ENCODE results near the gene LEAP2.
"Not testable (repeated sequence)": the region's sequence is repeated elsewhere in the genome, so short reads cannot be mapped to it uniquely, and the experiment has no call there.

LEAP2 gene

GRCh38 chr5:132840896-132841295 is 32.6 kb upstream of the LEAP2 start:
- no peak for DNase-seq

GRCh38 chr5:132841305-132841704 is 32.2 kb upstream of the LEAP2 start:
- DNase-seq = no peak

- no peak for DNase-seq
These were observed 25.2 kb upstream of the LEAP2 start for GRCh38 chr5:132848270-132848669.

DNA sequence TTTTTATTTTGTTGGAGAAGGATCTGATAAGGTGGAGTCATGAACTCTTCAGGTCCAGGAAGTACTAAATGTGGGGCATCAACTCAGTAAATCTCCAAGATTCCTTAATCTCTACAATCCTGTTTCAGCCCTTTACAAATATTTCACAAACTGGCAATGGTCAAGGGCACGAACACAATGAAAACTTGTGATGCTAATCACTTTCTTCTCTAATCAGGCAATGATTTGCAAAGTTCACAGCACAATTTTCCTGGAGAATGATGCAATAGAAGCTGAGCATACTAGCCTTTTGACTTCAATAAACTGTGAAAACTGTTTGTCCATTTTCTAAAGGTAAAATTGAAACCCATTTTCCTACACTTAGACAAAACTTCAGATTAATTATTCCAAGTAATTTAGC is 24.1 kb upstream of the LEAP2 start:
- no peak for DNase-seq

GRCh38 chr5:132850066-132850465 is 23.4 kb upstream of the LEAP2 start:
- DNase-seq = peak; percentile 38

GRCh38 chr5:132853323-132853722 is 20.1 kb upstream of the LEAP2 start:
- no peak for DNase-seq

DNA sequence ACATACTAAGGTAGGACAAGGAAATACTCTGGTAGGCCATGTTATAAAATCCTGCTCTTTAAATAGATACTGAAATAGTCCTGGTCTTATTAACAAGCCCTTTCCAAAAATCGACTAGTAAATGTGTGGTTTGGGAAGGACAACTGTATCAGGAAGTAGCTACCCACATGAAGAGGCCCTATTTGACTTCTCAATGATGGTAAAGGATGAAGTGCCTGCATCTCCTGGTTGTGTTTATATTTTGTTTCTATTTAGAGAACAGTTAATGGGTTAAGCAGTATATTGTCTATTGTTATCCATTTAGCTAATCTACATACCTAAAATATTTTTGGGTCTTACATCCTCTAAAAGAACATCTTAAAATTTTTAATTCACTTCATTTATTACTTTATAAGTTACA is 19.7 kb upstream of the LEAP2 start:
- no peak for DNase-seq

DNA sequence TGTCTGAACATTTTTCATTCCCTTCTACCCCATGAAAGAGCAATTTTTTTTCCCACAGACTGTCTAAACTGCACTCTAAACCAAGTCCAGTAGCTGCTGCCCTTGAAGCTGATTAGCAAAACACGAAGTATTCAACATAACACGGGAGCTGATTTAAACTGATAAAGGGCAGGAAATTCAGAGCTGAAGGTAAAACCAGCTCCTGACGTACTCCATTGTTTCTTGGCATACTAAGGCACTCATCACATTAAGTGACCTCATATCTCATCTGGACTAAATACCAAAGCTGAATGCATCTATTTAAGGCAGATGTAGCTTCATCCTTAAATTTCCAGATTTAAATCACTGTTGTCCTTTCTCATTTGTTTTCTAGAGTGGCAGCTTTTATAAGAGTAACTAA is 19.2 kb upstream of the LEAP2 start:
- no peak for DNase-seq

- DNase-seq = not testable (repeated sequence)
These were observed 18.5 kb upstream of the LEAP2 start for GRCh38 chr5:132854992-132855391.

- DNase-seq = no peak
These were observed 17.5 kb upstream of the LEAP2 start for GRCh38 chr5:132856011-132856410.

- DNase-seq = no peak
These were observed 13.5 kb upstream of the LEAP2 start for GRCh38 chr5:132859889-132860437.

DNA sequence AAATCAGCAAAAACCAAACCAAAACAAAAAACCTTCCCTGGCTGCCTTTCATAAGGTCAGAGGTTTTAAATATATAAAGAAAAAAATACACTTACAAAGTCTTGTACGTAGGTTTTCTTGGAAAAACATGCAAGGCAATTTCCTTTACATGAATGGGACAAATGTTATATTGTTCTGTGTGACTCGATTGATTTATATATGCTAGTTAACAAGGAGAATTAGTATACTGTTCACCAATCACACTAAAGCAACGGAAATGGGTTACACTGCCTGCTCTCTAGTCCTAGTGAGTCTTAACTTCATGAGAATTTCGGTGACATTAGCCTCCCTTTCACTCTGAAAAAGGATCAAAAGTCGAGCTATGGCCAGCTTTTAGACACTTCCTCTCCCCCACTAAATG is 12.7 kb upstream of the LEAP2 start:
- no peak for DNase-seq

GRCh38 chr5:132865668-132866341 is 7.7 kb upstream of the LEAP2 start:
- no peak for DNase-seq

DNA sequence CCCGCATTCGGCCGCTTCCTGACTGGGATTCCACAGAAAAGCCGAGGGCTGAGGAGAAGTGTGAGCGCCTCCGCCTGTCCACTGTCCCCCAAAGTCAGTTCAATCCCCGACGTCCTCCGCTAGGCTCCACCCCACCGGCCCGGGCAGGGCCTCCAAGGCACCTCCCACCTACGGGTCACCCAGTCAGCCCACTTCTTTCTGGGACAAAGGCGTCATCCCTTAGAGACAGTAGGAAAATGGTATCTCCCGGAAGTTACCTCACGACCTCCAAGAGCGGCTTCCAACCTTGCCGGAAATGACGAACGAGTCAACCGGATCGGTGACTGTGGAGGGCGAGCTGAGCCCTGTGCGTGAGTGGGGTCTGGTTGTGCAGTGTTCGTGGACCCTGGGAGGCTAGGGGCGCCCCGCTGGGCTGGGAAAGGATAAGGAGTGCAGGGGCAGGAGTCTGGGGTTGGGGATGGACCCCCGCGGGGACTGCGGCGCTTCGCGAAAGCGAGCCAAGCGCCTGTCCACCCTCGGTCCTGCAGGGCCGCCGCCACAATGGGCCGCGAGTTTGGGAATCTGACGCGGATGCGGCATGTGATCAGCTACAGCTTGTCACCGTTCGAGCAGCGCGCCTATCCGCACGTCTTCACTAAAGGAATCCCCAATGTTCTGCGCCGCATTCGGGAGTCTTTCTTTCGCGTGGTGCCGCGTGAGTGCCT is 7.0 kb upstream of the LEAP2 start, which contains the start of the genes GDF9 and UQCRQ:
Gene GDF9 (minus strand): TSS at position 128 of the 704 bp plus-strand sequence. CDS start 1,936 bp downstream, outside the sequence.
Gene UQCRQ (plus strand): TSS at position 301 of the 704 bp plus-strand sequence. CDS start 240 bp downstream, at position 541.
- DNase-seq = peak; percentile 100

GRCh38 chr5:132867046-132867451 is 6.4 kb upstream of the LEAP2 start:
- no peak for DNase-seq

- no peak for DNase-seq
These were observed 4.7 kb upstream of the LEAP2 start for GRCh38 chr5:132868754-132869153.

- DNase-seq = no peak
These were observed 2.7 kb upstream of the LEAP2 start for GRCh38 chr5:132870801-132871200.

- DNase-seq = no peak
These were observed 1.8 kb upstream of the LEAP2 start for GRCh38 chr5:132871459-132872284.

GRCh38 chr5:132872788-132873118 is 715 bp upstream of the LEAP2 start:
- DNase-seq = no peak

GRCh38 chr5:132873930-132874271 is 433 bp downstream of the LEAP2 start:
- DNase-seq = no peak

- peak; percentile 23 for DNase-seq
These were observed 2.7 kb downstream of the LEAP2 start for GRCh38 chr5:132876020-132876759.

DNA sequence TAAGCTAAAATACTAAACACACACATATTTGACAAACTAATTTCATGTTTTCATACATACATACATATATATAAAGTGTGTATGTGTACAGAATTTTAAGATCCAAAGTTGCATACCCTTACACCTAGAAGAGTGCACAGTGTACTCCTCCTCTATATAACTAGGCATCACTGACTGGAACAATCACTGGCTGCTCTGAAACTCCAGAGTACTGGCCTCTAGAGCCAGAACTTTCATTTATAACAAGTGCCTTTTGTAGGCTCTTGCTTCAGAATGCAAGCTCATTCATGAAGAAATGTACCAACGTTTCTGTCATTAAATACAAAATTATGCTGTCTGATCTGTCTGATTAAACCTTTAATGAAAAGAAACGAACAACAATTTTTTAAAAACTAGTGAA is 4.0 kb downstream of the LEAP2 start:
- no peak for DNase-seq
